Measurements from ENCODE around the gene PAPSS1.

PAPSS1 gene

GRCh38 chr4:107719922-107720722, at the start of gene PAPSS1:
Gene PAPSS1, minus strand, starts transcription at chr4:107720234. Its CDS starts 55 bp downstream, at chr4:107720179.
- Histone ChIP-seq H3K4me1 (ENCODE audit: control insufficient read depth, insufficient read depth, low read length) (peaks cover 34% of the 10 kb centered on the region), H3K9me3 (ENCODE audit: control insufficient read depth, insufficient read depth, low read length) (no peaks in the 10 kb centered on the region), H3K36me3 (ENCODE audit: control insufficient read depth, insufficient read depth, low read length) (no peaks in the 10 kb centered on the region), H3K4me3 (ENCODE audit: low read depth, low read length) (peak within 1 kb of the TSS; percentile 94), H3K27me3 (ENCODE audit: control insufficient read depth, insufficient read depth, low read length) (no peaks in the 10 kb centered on the region), H3K27ac (ENCODE audit: low read depth, low read length) (peak within 1 kb of the TSS; percentile 70), H3K9ac (ENCODE audit: low read depth, low read length) (peak within 1 kb of the TSS; percentile 64)

GRCh38 chr4:107760281-107760947, 40.4 kb upstream of the PAPSS1 start:
- Histone ChIP-seq H3K27ac (ENCODE audit: low read depth, low read length) (no peak overlapping the region), H3K4me1 (ENCODE audit: control insufficient read depth, insufficient read depth, low read length) (no peaks in the 10 kb centered on the region), H3K27me3 (ENCODE audit: control insufficient read depth, insufficient read depth, low read length) (no peaks in the 10 kb centered on the region), H3K36me3 (ENCODE audit: control insufficient read depth, insufficient read depth, low read length) (no peaks in the 10 kb centered on the region), H3K9ac (ENCODE audit: low read depth, low read length) (no peak overlapping the region), H3K4me3 (ENCODE audit: low read depth, low read length) (no peak overlapping the region), H3K9me3 (ENCODE audit: control insufficient read depth, insufficient read depth, low read length) (peaks cover 3% of the 10 kb centered on the region; the same call in 1 of the 2 replicates)

GRCh38 chr4:107757864-107758476, 37.9 kb upstream of the PAPSS1 start:
- no peaks in the 10 kb centered on the region for H3K4me1 ChIP-seq (ENCODE audit: control insufficient read depth, insufficient read depth, low read length)
- H3K36me3 ChIP-seq (ENCODE audit: control insufficient read depth, insufficient read depth, low read length) = no peaks in the 10 kb centered on the region
- no peak overlapping the region for H3K4me3 ChIP-seq (ENCODE audit: low read depth, low read length)
- H3K9ac ChIP-seq (ENCODE audit: low read depth, low read length) = no peak overlapping the region
- H3K27me3 ChIP-seq (ENCODE audit: control insufficient read depth, insufficient read depth, low read length) = no peaks in the 10 kb centered on the region
- H3K27ac ChIP-seq (ENCODE audit: low read depth, low read length) = no peak overlapping the region
- H3K9me3 ChIP-seq (ENCODE audit: control insufficient read depth, insufficient read depth, low read length) = peaks cover 3% of the 10 kb centered on the region; the same call in 1 of the 2 replicates

- Histone ChIP-seq H3K4me3 (ENCODE audit: low read depth, low read length) (no peak overlapping the region), H3K4me1 (ENCODE audit: control insufficient read depth, insufficient read depth, low read length) (no peaks in the 10 kb centered on the region), H3K9me3 (ENCODE audit: control insufficient read depth, insufficient read depth, low read length) (peaks cover 3% of the 10 kb centered on the region; the same call in 1 of the 2 replicates), H3K36me3 (ENCODE audit: control insufficient read depth, insufficient read depth, low read length) (no peaks in the 10 kb centered on the region), H3K27ac (ENCODE audit: low read depth, low read length) (no peak overlapping the region), H3K9ac (ENCODE audit: low read depth, low read length) (no peak overlapping the region), H3K27me3 (ENCODE audit: control insufficient read depth, insufficient read depth, low read length) (no peaks in the 10 kb centered on the region)
These were observed 37.2 kb upstream of the PAPSS1 start for GRCh38 chr4:107757283-107757682.

DNA sequence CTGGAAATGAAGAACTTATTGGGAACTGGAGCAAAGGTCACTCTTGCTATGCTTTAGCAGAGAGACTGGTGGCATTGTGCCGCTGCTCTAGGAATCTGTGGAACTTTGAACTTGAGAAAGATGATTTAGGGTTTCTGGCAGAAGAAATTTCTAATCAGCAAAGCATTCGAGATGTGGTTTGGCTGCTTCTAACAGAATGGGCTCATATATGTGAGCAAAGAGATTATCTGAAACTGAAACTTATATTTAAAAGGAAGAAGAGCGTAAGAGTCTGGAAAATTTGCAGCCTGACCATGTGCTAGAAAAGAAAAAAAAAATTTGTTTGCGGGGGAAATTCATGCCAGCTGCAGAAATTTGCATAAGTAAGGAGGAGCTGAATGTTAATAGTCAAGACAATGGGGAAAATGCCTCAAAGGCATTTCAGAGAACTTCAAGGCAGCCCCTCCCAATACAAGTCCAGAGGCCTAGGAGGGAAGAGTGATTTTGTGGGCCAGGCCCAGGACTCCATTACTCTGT, 35.9 kb upstream of the PAPSS1 start:
- Histone ChIP-seq H3K36me3 (ENCODE audit: control insufficient read depth, insufficient read depth, low read length) (no peaks in the 10 kb centered on the region), H3K27me3 (ENCODE audit: control insufficient read depth, insufficient read depth, low read length) (no peaks in the 10 kb centered on the region), H3K4me3 (ENCODE audit: low read depth, low read length) (no peak overlapping the region), H3K27ac (ENCODE audit: low read depth, low read length) (no peak overlapping the region), H3K9me3 (ENCODE audit: control insufficient read depth, insufficient read depth, low read length) (peaks cover 3% of the 10 kb centered on the region; the same call in 1 of the 2 replicates), H3K9ac (ENCODE audit: low read depth, low read length) (no peak overlapping the region), H3K4me1 (ENCODE audit: control insufficient read depth, insufficient read depth, low read length) (no peaks in the 10 kb centered on the region)

GRCh38 chr4:107751670-107752069, 31.6 kb upstream of the PAPSS1 start:
- Histone ChIP-seq H3K27ac (ENCODE audit: low read depth, low read length) (no peak overlapping the region), H3K4me3 (ENCODE audit: low read depth, low read length) (no peak overlapping the region), H3K36me3 (ENCODE audit: control insufficient read depth, insufficient read depth, low read length) (no peaks in the 10 kb centered on the region), H3K4me1 (ENCODE audit: control insufficient read depth, insufficient read depth, low read length) (peaks cover 3% of the 10 kb centered on the region; the same call in 1 of the 2 replicates), H3K27me3 (ENCODE audit: control insufficient read depth, insufficient read depth, low read length) (no peaks in the 10 kb centered on the region), H3K9ac (ENCODE audit: low read depth, low read length) (no peak overlapping the region), H3K9me3 (ENCODE audit: control insufficient read depth, insufficient read depth, low read length) (peaks cover 2% of the 10 kb centered on the region; the same call in 1 of the 2 replicates)

GRCh38 chr4:107747748-107748486, 27.9 kb upstream of the PAPSS1 start:
- no peak overlapping the region for H3K27ac ChIP-seq (ENCODE audit: low read depth, low read length)
- H3K27me3 ChIP-seq (ENCODE audit: control insufficient read depth, insufficient read depth, low read length) = no peaks in the 10 kb centered on the region
- no peak overlapping the region for H3K4me3 ChIP-seq (ENCODE audit: low read depth, low read length)
- peaks cover 3% of the 10 kb centered on the region; the same call in 1 of the 2 replicates for H3K4me1 ChIP-seq (ENCODE audit: control insufficient read depth, insufficient read depth, low read length)
- H3K9me3 ChIP-seq (ENCODE audit: control insufficient read depth, insufficient read depth, low read length) = no peaks in the 10 kb centered on the region
- no peaks in the 10 kb centered on the region for H3K36me3 ChIP-seq (ENCODE audit: control insufficient read depth, insufficient read depth, low read length)
- no peak overlapping the region for H3K9ac ChIP-seq (ENCODE audit: low read depth, low read length)

GRCh38 chr4:107746161-107746560, 26.1 kb upstream of the PAPSS1 start:
- no peaks in the 10 kb centered on the region for H3K27me3 ChIP-seq (ENCODE audit: control insufficient read depth, insufficient read depth, low read length)
- H3K9me3 ChIP-seq (ENCODE audit: control insufficient read depth, insufficient read depth, low read length) = no peaks in the 10 kb centered on the region

GRCh38 chr4:107744532-107744931, 24.5 kb upstream of the PAPSS1 start:
- Histone ChIP-seq H3K9me3 (ENCODE audit: control insufficient read depth, insufficient read depth, low read length) (no peaks in the 10 kb centered on the region), H3K27me3 (ENCODE audit: control insufficient read depth, insufficient read depth, low read length) (no peaks in the 10 kb centered on the region), H3K9ac (ENCODE audit: low read depth, low read length) (no peak overlapping the region), H3K4me1 (ENCODE audit: control insufficient read depth, insufficient read depth, low read length) (peaks cover 3% of the 10 kb centered on the region; the same call in 1 of the 2 replicates), H3K27ac (ENCODE audit: low read depth, low read length) (no peak overlapping the region), H3K4me3 (ENCODE audit: low read depth, low read length) (no peak overlapping the region), H3K36me3 (ENCODE audit: control insufficient read depth, insufficient read depth, low read length) (no peaks in the 10 kb centered on the region)

More at GRCh38 chr4:107746161-107746560, 26.1 kb upstream of the PAPSS1 start:
- no peak overlapping the region for H3K4me3 ChIP-seq (ENCODE audit: low read depth, low read length)
- H3K27ac ChIP-seq (ENCODE audit: low read depth, low read length) = no peak overlapping the region
- H3K4me1 ChIP-seq (ENCODE audit: control insufficient read depth, insufficient read depth, low read length) = peaks cover 3% of the 10 kb centered on the region; the same call in 1 of the 2 replicates
- H3K9ac ChIP-seq (ENCODE audit: low read depth, low read length) = no peak overlapping the region
- H3K36me3 ChIP-seq (ENCODE audit: control insufficient read depth, insufficient read depth, low read length) = no peaks in the 10 kb centered on the region

DNA sequence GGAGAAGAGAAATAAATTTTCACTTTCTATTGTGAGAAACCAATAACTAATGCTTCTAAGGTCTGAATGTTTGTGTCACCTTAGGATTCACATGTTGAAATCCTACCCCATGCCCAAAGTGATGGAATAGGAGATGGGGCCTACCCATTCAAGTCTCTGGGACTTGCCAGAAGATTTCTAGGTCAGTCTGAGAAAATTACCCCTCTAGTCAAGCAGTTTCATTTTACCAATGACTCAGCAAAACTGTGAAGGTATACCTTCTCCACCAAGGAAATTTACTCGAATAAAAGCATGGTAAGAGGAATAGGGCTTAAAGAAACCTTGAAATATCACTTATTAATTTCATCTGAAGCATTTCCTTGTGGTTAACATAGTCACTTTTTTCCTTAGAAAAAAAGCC, 23.5 kb upstream of the PAPSS1 start:
- Histone ChIP-seq H3K9ac (ENCODE audit: low read depth, low read length) (no peak overlapping the region), H3K9me3 (ENCODE audit: control insufficient read depth, insufficient read depth, low read length) (no peaks in the 10 kb centered on the region), H3K27ac (ENCODE audit: low read depth, low read length) (no peak overlapping the region), H3K36me3 (ENCODE audit: control insufficient read depth, insufficient read depth, low read length) (no peaks in the 10 kb centered on the region), H3K27me3 (ENCODE audit: control insufficient read depth, insufficient read depth, low read length) (no peaks in the 10 kb centered on the region), H3K4me3 (ENCODE audit: low read depth, low read length) (no peak overlapping the region), H3K4me1 (ENCODE audit: control insufficient read depth, insufficient read depth, low read length) (peaks cover 3% of the 10 kb centered on the region; the same call in 1 of the 2 replicates)

Measured in HUES48 (cell line).